ENCODE results near the gene MCF2L2. TPM values are rescaled to one million over a fixed set of nuclear protein-coding genes. Genes with fewer than 3 reads are reported as not detected.

The MCF2L2 gene
- total RNA-seq, 1 experiment from 2014 or later: 1.7 TPM

DNA sequence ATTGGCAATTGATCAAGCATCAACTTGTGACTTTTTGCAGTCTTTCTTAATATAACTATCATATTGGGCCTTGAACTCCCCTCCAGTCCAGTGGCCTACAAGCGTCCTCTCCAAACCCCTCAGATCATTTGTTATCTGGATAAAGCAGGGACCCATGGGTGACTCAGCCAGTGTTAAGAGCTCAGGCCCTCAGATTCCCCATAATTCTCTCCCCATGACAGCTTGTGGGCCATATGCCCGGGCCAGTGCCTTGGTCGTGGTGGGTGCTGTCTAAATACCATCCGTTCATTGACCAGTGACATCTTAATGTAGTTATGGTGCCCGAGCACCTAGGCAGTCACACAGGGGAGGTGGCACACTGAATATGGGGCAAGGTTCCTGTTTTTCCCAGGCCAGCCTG lies 18.1 kb downstream of the MCF2L2 start:
- H3K9me2 ChIP-seq (ENCODE audit: insufficient read depth): no peaks in the 10 kb centered on the region
- H3K4me3 ChIP-seq: no peak overlapping the region
- no peaks in the 10 kb centered on the region for H3K4me1 ChIP-seq (replicated peaks; ENCODE audit: insufficient read depth)
- no peak overlapping the region for H3K4me2 ChIP-seq
- intact Hi-C loops (cut with micrococcal nuclease; ENCODE audit: unreplicated experiment): no loop called here
- no peaks in the 10 kb centered on the region for H4K20me1 ChIP-seq (ENCODE audit: insufficient read depth)
- no peaks in the 10 kb centered on the region for H3K9me3 ChIP-seq (ENCODE audit: insufficient read depth, low read depth)
- ChIA-PET POLR2A (ENCODE audit: unreplicated experiment) (no interaction called here), CTCF (no interaction called here)
- H3K27ac ChIP-seq: no peak overlapping the region
- no peak for TF ChIP-seq EZH2 (IDR thresholded peaks at IDR 0.05; ENCODE audit: low read depth)
- TF ChIP-seq, protein P1, sequence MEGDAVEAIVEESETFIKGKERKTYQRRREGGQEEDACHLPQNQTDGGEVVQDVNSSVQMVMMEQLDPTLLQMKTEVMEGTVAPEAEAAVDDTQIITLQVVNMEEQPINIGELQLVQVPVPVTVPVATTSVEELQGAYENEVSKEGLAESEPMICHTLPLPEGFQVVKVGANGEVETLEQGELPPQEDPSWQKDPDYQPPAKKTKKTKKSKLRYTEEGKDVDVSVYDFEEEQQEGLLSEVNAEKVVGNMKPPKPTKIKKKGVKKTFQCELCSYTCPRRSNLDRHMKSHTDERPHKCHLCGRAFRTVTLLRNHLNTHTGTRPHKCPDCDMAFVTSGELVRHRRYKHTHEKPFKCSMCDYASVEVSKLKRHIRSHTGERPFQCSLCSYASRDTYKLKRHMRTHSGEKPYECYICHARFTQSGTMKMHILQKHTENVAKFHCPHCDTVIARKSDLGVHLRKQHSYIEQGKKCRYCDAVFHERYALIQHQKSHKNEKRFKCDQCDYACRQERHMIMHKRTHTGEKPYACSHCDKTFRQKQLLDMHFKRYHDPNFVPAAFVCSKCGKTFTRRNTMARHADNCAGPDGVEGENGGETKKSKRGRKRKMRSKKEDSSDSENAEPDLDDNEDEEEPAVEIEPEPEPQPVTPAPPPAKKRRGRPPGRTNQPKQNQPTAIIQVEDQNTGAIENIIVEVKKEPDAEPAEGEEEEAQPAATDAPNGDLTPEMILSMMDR (conservative IDR thresholded peaks at IDR 0.05): no peak
- no TSS peak for BruUV-seq (replicated peaks)
- no peaks in the 10 kb centered on the region for H3K27me3 ChIP-seq (ENCODE audit: insufficient read depth, low read depth)
- no peaks in the 10 kb centered on the region for H3K36me3 ChIP-seq (ENCODE audit: low read depth)
- H3K79me2 ChIP-seq (ENCODE audit: low read depth): no peaks in the 10 kb centered on the region
- no peak for DNase-seq
- no peaks in the 10 kb centered on the region for H3F3A ChIP-seq (ENCODE audit: insufficient read depth, low read depth)
- no peak overlapping the region for H2AFZ ChIP-seq

DNA sequence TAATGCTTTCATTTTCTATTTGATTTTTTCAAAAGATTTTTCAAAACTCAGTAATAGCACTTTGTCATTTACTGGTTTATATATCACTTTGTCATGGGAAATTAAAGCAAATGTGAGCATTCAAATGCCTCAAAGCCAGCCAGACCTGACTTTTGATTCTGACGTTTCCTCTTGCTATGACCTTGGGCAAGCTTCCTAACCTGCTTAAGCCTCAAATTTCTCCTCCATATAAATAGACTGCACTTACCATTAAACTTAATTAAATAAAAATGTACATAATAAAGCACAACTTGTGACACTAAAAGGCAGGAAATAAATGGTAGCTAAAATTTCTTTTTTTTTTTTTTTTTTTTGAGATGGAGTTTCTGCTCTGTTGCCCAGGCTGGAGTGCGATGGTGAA lies 19.2 kb downstream of the MCF2L2 start:
- no peaks in the 10 kb centered on the region for H3K9me2 ChIP-seq (ENCODE audit: insufficient read depth)
- no peaks in the 10 kb centered on the region for H3F3A ChIP-seq (ENCODE audit: insufficient read depth, low read depth)
- ChIA-PET POLR2A (ENCODE audit: unreplicated experiment) (no interaction called here), CTCF (no interaction called here)
- H3K9me3 ChIP-seq (ENCODE audit: insufficient read depth, low read depth): no peaks in the 10 kb centered on the region
- no peaks in the 10 kb centered on the region for H3K27me3 ChIP-seq (ENCODE audit: insufficient read depth, low read depth)
- BruUV-seq (replicated peaks): no TSS peak
- no peaks in the 10 kb centered on the region for H4K20me1 ChIP-seq (ENCODE audit: insufficient read depth)
- no peak overlapping the region for H3K4me2 ChIP-seq
- intact Hi-C loops (cut with micrococcal nuclease; ENCODE audit: unreplicated experiment): no loop called here
- TF ChIP-seq EZH2 (IDR thresholded peaks at IDR 0.05; ENCODE audit: low read depth): no peak
- TF ChIP-seq, protein P1 (conservative IDR thresholded peaks at IDR 0.05): no peak
- no peaks in the 10 kb centered on the region for H3K79me2 ChIP-seq (ENCODE audit: low read depth)
- H2AFZ ChIP-seq: no peak overlapping the region
- H3K4me1 ChIP-seq (replicated peaks; ENCODE audit: insufficient read depth): no peaks in the 10 kb centered on the region
- DNase-seq: no peak
- no peak overlapping the region for H3K4me3 ChIP-seq
- H3K27ac ChIP-seq: no peak overlapping the region
- H3K36me3 ChIP-seq (ENCODE audit: low read depth): no peaks in the 10 kb centered on the region

DNA sequence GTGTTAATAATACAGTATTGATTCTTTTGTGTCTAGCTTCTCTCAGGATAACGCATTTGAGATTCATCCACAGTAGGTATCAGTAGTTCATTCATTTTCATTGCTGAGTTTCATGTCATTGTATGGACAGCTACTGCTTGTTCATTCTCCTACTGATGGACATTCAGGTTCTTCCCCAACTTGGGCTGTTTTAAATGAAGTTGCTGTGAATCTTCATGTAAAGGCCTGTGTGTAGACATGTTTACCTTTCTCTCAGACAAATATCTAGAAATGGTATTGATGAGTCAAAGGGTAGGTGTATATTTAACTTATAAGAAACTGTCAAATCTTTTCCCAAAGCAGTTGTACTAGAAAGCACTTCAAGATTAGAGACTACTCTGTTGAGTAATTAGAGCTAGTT lies 26.7 kb downstream of the MCF2L2 start:
- intact Hi-C loops (cut with micrococcal nuclease; ENCODE audit: unreplicated experiment): no loop called here
- Histone ChIP-seq H3K9me2 (ENCODE audit: insufficient read depth) (no peaks in the 10 kb centered on the region), H3F3A (ENCODE audit: insufficient read depth, low read depth) (no peaks in the 10 kb centered on the region), H3K27ac (no peak overlapping the region), H3K4me3 (no peak overlapping the region), H2AFZ (no peak overlapping the region), H3K4me1 (replicated peaks; ENCODE audit: insufficient read depth) (no peaks in the 10 kb centered on the region), H3K27me3 (ENCODE audit: insufficient read depth, low read depth) (no peaks in the 10 kb centered on the region), H3K4me2 (no peak overlapping the region), H3K36me3 (ENCODE audit: low read depth) (no peaks in the 10 kb centered on the region), H3K9me3 (ENCODE audit: insufficient read depth, low read depth) (no peaks in the 10 kb centered on the region), H3K79me2 (ENCODE audit: low read depth) (no peaks in the 10 kb centered on the region), H4K20me1 (ENCODE audit: insufficient read depth) (no peaks in the 10 kb centered on the region)
- CTCF ChIA-PET: no interaction called here
- no TSS peak for BruUV-seq (replicated peaks)
- POLR2A ChIA-PET (ENCODE audit: unreplicated experiment): no interaction called here
- no peak for TF ChIP-seq EZH2 (IDR thresholded peaks at IDR 0.05; ENCODE audit: low read depth)
- TF ChIP-seq, protein P1 (conservative IDR thresholded peaks at IDR 0.05): no peak
- DNase-seq: no peak
